Muscle layer of duodenum (tissue), 2 donors: ENCODE measurements around the gene TBL1X.

Experiments
- H3K27ac ChIP-seq: one replicate; pipeline ENCODE4 v1.7.0; 2013; ENCODE audit warnings: mild to moderate bottlenecking, low read length
- H3K27me3 ChIP-seq: one replicate; pipeline ENCODE4 v1.7.0; 2013; ENCODE audit warnings: low read depth, mild to moderate bottlenecking, control low read depth, low read length
- H3K36me3 ChIP-seq, 2 donors: one replicate each; pipeline ENCODE4 v1.7.0; 2013; ENCODE audit warnings: low read length in 2 of 2, control low read depth in 1 of 2, mild to moderate bottlenecking in 1 of 2; ENCODE audit not compliant: insufficient read depth in 2 of 2, control insufficient read depth in 1 of 2
- H3K4me1 ChIP-seq, 2 donors: one replicate each; pipeline ENCODE4 v1.7.0; 2013; ENCODE audit warnings: low read length in 2 of 2, mild to moderate bottlenecking in 2 of 2, control low read depth in 1 of 2, moderate library complexity in 1 of 2; ENCODE audit not compliant: insufficient read depth in 2 of 2, control insufficient read depth in 1 of 2
- H3K4me3 ChIP-seq, 2 donors: one replicate each; pipeline ENCODE4 v1.7.0; 2013; ENCODE audit warnings: low read length in 2 of 2, low read depth in 1 of 2, mild to moderate bottlenecking in 1 of 2
- H3K9me3 ChIP-seq, 2 donors: one replicate each; pipeline ENCODE4 v1.7.0; 2013; ENCODE audit warnings: low read length in 2 of 2, control low read depth in 1 of 2, mild to moderate bottlenecking in 1 of 2; ENCODE audit not compliant: control insufficient read depth in 1 of 2
- donor health status: healthy.

TBL1X gene

GRCh38 chrX:9609987-9610386, 145.1 kb downstream of the TBL1X start:
- peaks cover 0 to 3% of the 10 kb centered on the region in 2 donors for H3K4me1 ChIP-seq
- H3K27ac ChIP-seq: no peak overlapping the region
- no peaks in the 10 kb centered on the region for H3K9me3 ChIP-seq
- no peaks in the 10 kb centered on the region for H3K36me3 ChIP-seq
- H3K4me3 ChIP-seq: no peak overlapping the region
- no peaks in the 10 kb centered on the region for H3K27me3 ChIP-seq

- H3K27ac ChIP-seq: no peak overlapping the region
- no peaks in the 10 kb centered on the region for H3K36me3 ChIP-seq
- H3K4me3 ChIP-seq: no peak overlapping the region
- H3K9me3 ChIP-seq: no peaks in the 10 kb centered on the region
- peaks cover 0 to 3% of the 10 kb centered on the region in 2 donors for H3K4me1 ChIP-seq
- no peaks in the 10 kb centered on the region for H3K27me3 ChIP-seq
These were observed 146.0 kb downstream of the TBL1X start for GRCh38 chrX:9610771-9611392.

GRCh38 chrX:9611436-9612145, 146.7 kb downstream of the TBL1X start:
- Histone ChIP-seq H3K27ac (no peak overlapping the region), H3K4me3 (no peak overlapping the region), H3K36me3 (no peaks in the 10 kb centered on the region), H3K9me3 (no peaks in the 10 kb centered on the region), H3K27me3 (no peaks in the 10 kb centered on the region), H3K4me1 (peaks cover 0 to 3% of the 10 kb centered on the region in 2 donors)

- Histone ChIP-seq H3K36me3 (no peaks in the 10 kb centered on the region), H3K27ac (no peak overlapping the region), H3K4me3 (no peak overlapping the region), H3K4me1 (peaks cover 0 to 3% of the 10 kb centered on the region in 2 donors), H3K9me3 (no peaks in the 10 kb centered on the region), H3K27me3 (no peaks in the 10 kb centered on the region)
These were observed 147.3 kb downstream of the TBL1X start for GRCh38 chrX:9612146-9612505.

- Histone ChIP-seq H3K4me1 (peaks cover 0 to 3% of the 10 kb centered on the region in 2 donors), H3K9me3 (no peaks in the 10 kb centered on the region), H3K27me3 (no peaks in the 10 kb centered on the region), H3K27ac (no peak overlapping the region), H3K4me3 (no peak overlapping the region), H3K36me3 (no peaks in the 10 kb centered on the region)
These were observed 149.2 kb downstream of the TBL1X start for GRCh38 chrX:9614016-9614415.

- Histone ChIP-seq H3K27me3 (no peaks in the 10 kb centered on the region), H3K4me1 (no peaks in the 10 kb centered on the region), H3K36me3 (no peaks in the 10 kb centered on the region), H3K4me3 (no peak overlapping the region), H3K27ac (no peak overlapping the region), H3K9me3 (no peaks in the 10 kb centered on the region)
These were observed 154.3 kb downstream of the TBL1X start for GRCh38 chrX:9619133-9619532.

- no peak overlapping the region for H3K4me3 ChIP-seq
- no peaks in the 10 kb centered on the region for H3K27me3 ChIP-seq
- no peaks in the 10 kb centered on the region for H3K9me3 ChIP-seq
- no peaks in the 10 kb centered on the region for H3K36me3 ChIP-seq
- H3K27ac ChIP-seq: no peak overlapping the region
- no peaks in the 10 kb centered on the region for H3K4me1 ChIP-seq
These were observed 154.7 kb downstream of the TBL1X start for GRCh38 chrX:9619581-9619980.

- H3K4me3 ChIP-seq: no peak overlapping the region
- H3K4me1 ChIP-seq: peaks cover 0 to 4% of the 10 kb centered on the region in 2 donors
- no peaks in the 10 kb centered on the region for H3K36me3 ChIP-seq
- no peaks in the 10 kb centered on the region for H3K9me3 ChIP-seq
- no peak overlapping the region for H3K27ac ChIP-seq
- no peaks in the 10 kb centered on the region for H3K27me3 ChIP-seq
These were observed 157.3 kb downstream of the TBL1X start for GRCh38 chrX:9622128-9622527.

- no peaks in the 10 kb centered on the region for H3K27me3 ChIP-seq
- H3K36me3 ChIP-seq: no peaks in the 10 kb centered on the region
- no peak overlapping the region for H3K4me3 ChIP-seq
- no peak overlapping the region for H3K27ac ChIP-seq
- H3K4me1 ChIP-seq: peaks cover 0 to 4% of the 10 kb centered on the region in 2 donors
- no peaks in the 10 kb centered on the region for H3K9me3 ChIP-seq
These were observed 161.5 kb downstream of the TBL1X start for GRCh38 chrX:9626379-9626778.

GRCh38 chrX:9627922-9628321, 163.1 kb downstream of the TBL1X start:
- Histone ChIP-seq H3K9me3 (no peaks in the 10 kb centered on the region), H3K27me3 (no peaks in the 10 kb centered on the region), H3K4me1 (peaks cover 0 to 4% of the 10 kb centered on the region in 2 donors), H3K36me3 (no peaks in the 10 kb centered on the region), H3K4me3 (no peak overlapping the region), H3K27ac (no peak overlapping the region)

- Histone ChIP-seq H3K27ac (no peak overlapping the region), H3K4me1 (peaks cover 0 to 4% of the 10 kb centered on the region in 2 donors), H3K36me3 (no peaks in the 10 kb centered on the region), H3K9me3 (no peaks in the 10 kb centered on the region), H3K4me3 (no peak overlapping the region), H3K27me3 (no peaks in the 10 kb centered on the region)
These were observed 164.1 kb downstream of the TBL1X start for GRCh38 chrX:9628779-9629493.
